ENCODE data around the gene SLC27A6. TPM values are rescaled to one million over a fixed set of nuclear protein-coding genes. Genes with fewer than 3 reads are reported as not detected.
"Not testable (repeated sequence)": the region's sequence is repeated elsewhere in the genome, so short reads cannot be mapped to it uniquely, and the experiment has no call there.

Gene SLC27A6
- total RNA-seq, 1 donor from 2014 or later: 7.4 TPM

- DNase-seq (ENCODE audit: low spot score): no peak
- Mint-ChIP-seq H3K4me3 (no peak overlapping the region), H3K36me3 (no peaks in the 10 kb centered on the region), H3K27me3 (ENCODE audit: insufficient read depth, low read depth) (peaks cover 2% of the 10 kb centered on the region), H3K27ac (no peak overlapping the region), H3K4me1 (no peaks in the 10 kb centered on the region), H3K9me3 (no peaks in the 10 kb centered on the region)
- Histone ChIP-seq H4K20me1 (ENCODE audit: low read depth) (no peaks in the 10 kb centered on the region), H3K9me3 (ENCODE audit: low read depth) (no peaks in the 10 kb centered on the region), H3K79me2 (ENCODE audit: low read depth) (no peaks in the 10 kb centered on the region), H3K27ac (no peak overlapping the region), H3K4me2 (no peak overlapping the region), H2AFZ (replicated peaks) (no peak overlapping the region), H3K4me1 (no peaks in the 10 kb centered on the region), H3K27me3 (no peaks in the 10 kb centered on the region), H3F3A (ENCODE audit: low read depth) (no peaks in the 10 kb centered on the region), H3K9ac (no peak overlapping the region), H3K36me3 (no peaks in the 10 kb centered on the region), H3K4me3 (no peak overlapping the region)
- no peak for TF ChIP-seq EZH2 (IDR thresholded peaks at IDR 0.05)
- no peak for TF ChIP-seq EZH2phosphoT487 (IDR thresholded peaks at IDR 0.05)
- no peak for TF ChIP-seq CTCF (IDR thresholded peaks at IDR 0.05)
These were observed 62.0 kb downstream of the SLC27A6 start for GRCh38 chr5:129027260-129027659.

GRCh38 chr5:129031886-129032683 is 66.8 kb downstream of the SLC27A6 start:
- Mint-ChIP-seq H3K4me1 (no peaks in the 10 kb centered on the region), H3K27me3 (ENCODE audit: insufficient read depth, low read depth) (no peaks in the 10 kb centered on the region), H3K27ac (no peak overlapping the region), H3K9me3 (no peaks in the 10 kb centered on the region), H3K36me3 (no peaks in the 10 kb centered on the region), H3K4me3 (no peak overlapping the region)
- no peak overlapping the region for H2AFZ ChIP-seq (replicated peaks)
- H3K4me3 ChIP-seq: no peak overlapping the region
- H3K4me2 ChIP-seq: no peak overlapping the region
- H4K20me1 ChIP-seq (ENCODE audit: low read depth): no peaks in the 10 kb centered on the region
- no peak for DNase-seq (ENCODE audit: low spot score)
- no peak overlapping the region for H3K9ac ChIP-seq
- no peaks in the 10 kb centered on the region for H3K36me3 ChIP-seq
- no peaks in the 10 kb centered on the region for H3K9me3 ChIP-seq (ENCODE audit: low read depth)
- TF ChIP-seq CTCF (IDR thresholded peaks at IDR 0.05) (no peak), EZH2phosphoT487 (IDR thresholded peaks at IDR 0.05) (no peak), EZH2 (IDR thresholded peaks at IDR 0.05) (no peak)
- H3K27me3 ChIP-seq: no peaks in the 10 kb centered on the region
- no peak overlapping the region for H3K27ac ChIP-seq
- no peaks in the 10 kb centered on the region for H3F3A ChIP-seq (ENCODE audit: low read depth)
- H3K4me1 ChIP-seq: no peaks in the 10 kb centered on the region
- no peaks in the 10 kb centered on the region for H3K79me2 ChIP-seq (ENCODE audit: low read depth)

- not testable (repeated sequence) for H3K36me3 Mint-ChIP-seq; H3K4me1 ChIP-seq; H3K9me3 ChIP-seq (ENCODE audit: low read depth); H3K27ac Mint-ChIP-seq; H3K4me3 Mint-ChIP-seq; H3K79me2 ChIP-seq (ENCODE audit: low read depth); DNase-seq (ENCODE audit: low spot score); H3K27me3 ChIP-seq; H3K4me3 ChIP-seq; H3K27ac ChIP-seq; H4K20me1 ChIP-seq (ENCODE audit: low read depth); H3K36me3 ChIP-seq; H3K9ac ChIP-seq; H3K4me2 ChIP-seq; H2AFZ ChIP-seq (replicated peaks); H3F3A ChIP-seq (ENCODE audit: low read depth); H3K4me1 Mint-ChIP-seq; H3K9me3 Mint-ChIP-seq; H3K27me3 Mint-ChIP-seq (ENCODE audit: insufficient read depth, low read depth)
These were observed 71.0 kb downstream of the SLC27A6 start for GRCh38 chr5:129036257-129036656.

GRCh38 chr5:129041196-129041881 is 76.1 kb downstream of the SLC27A6 start:
- no peaks in the 10 kb centered on the region for H3K79me2 ChIP-seq (ENCODE audit: low read depth)
- H3K4me1 Mint-ChIP-seq: no peaks in the 10 kb centered on the region
- no peaks in the 10 kb centered on the region for H4K20me1 ChIP-seq (ENCODE audit: low read depth)
- no peak overlapping the region for H3K9ac ChIP-seq
- H3K4me1 ChIP-seq: no peaks in the 10 kb centered on the region
- no peaks in the 10 kb centered on the region for H3F3A ChIP-seq (ENCODE audit: low read depth)
- no peak overlapping the region for H3K4me3 ChIP-seq
- H2AFZ ChIP-seq (replicated peaks): no peak overlapping the region
- no peak for TF ChIP-seq EZH2 (IDR thresholded peaks at IDR 0.05)
- no peak for TF ChIP-seq EZH2phosphoT487 (IDR thresholded peaks at IDR 0.05)
- TF ChIP-seq CTCF (IDR thresholded peaks at IDR 0.05): no peak
- no peak for DNase-seq (ENCODE audit: low spot score)
- no peaks in the 10 kb centered on the region for H3K27me3 ChIP-seq
- H3K9me3 ChIP-seq (ENCODE audit: low read depth): no peaks in the 10 kb centered on the region
- H3K27ac Mint-ChIP-seq: no peak overlapping the region
- H3K27ac ChIP-seq: no peak overlapping the region
- no peaks in the 10 kb centered on the region for H3K36me3 ChIP-seq
- peaks cover 3% of the 10 kb centered on the region for H3K9me3 Mint-ChIP-seq
- no peaks in the 10 kb centered on the region for H3K27me3 Mint-ChIP-seq (ENCODE audit: insufficient read depth, low read depth)
- no peaks in the 10 kb centered on the region for H3K36me3 Mint-ChIP-seq
- no peak overlapping the region for H3K4me2 ChIP-seq
- no peak overlapping the region for H3K4me3 Mint-ChIP-seq
